Measurements from ENCODE around the gene PDE8A. TPM values are rescaled to one million over a fixed set of nuclear protein-coding genes. Genes with fewer than 3 reads are reported as not detected.

Gene PDE8A
- total RNA-seq, 5 donors from 2014 or later (not counting 1 experiment from before 2014, with no cell fraction given), result 21.5 to 33.7 (median 25.1) TPM

DNA sequence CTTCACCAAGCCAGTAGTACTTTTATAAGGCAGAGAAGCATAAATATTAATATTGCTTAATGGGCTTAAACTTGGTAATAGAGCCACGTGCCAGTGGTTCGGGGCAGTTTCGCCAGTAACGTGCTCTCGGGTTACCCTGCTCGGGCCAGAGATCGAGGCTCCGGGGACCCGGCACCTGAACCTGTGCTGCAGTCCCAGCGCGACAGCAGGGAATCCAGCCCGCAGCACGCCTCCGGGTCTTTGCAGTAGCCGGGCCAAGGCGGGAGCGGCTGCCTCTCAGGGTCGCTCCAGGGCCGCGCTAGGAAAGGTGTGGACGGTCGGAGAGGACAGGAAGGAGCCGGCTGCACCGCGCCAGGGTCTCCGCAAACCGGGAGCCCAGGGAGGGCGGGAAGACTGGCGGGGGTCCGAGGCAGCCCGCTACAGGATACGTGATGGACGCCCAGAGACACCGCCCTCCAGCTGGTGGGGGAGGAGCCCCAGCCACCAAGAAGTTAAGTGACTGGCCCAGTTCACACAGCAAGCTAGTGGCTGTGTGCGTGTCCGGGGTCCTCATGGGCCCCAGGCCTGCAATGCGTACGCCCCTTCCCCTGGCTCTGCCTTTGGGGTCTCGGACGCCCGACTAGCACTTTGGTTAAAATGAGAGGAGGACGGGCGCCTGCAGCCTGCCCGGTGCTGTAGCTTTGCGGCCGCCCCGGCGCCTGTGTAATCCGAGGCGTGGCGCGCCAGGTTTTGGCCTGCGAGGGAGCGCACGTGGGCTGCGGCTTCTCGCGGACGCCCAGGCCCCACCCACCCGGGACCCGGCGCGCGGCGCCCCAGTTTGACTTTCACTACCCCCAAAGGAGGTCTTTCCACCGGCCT, 1.2 kb upstream of the PDE8A start:
- ChIA-PET POLR2A (interaction anchor here (0.6 kb wide), 2 partner anchors 11 to 67 kb away, joined by 3 to 4 read pairs; no protein-coding TSS in a partner anchor), CTCF (interaction anchor here (0.6 to 2.0 kb wide), 6 partner anchors 22 to 351 kb away, joined by 3 to 9 read pairs (median 6); no protein-coding TSS in a partner anchor)
- peak overlapping the region; percentile 91 to 92 (median 91) for H3K4me3 Mint-ChIP-seq
- Histone ChIP-seq H3K9me3 (no peaks in the 10 kb centered on the region), H3K4me3 (ENCODE audit: control insufficient read depth in 1 of 2, extremely low read depth in 1 of 2, low read length in 1 of 2) (peak overlapping the region; percentile 92 to 100), H3K27me3 (replicated peaks in 1 of 2; ENCODE audit: control insufficient read depth in 2 of 2, extremely low read depth in 1 of 2, insufficient read depth in 2 of 2, low read length in 1 of 2) (peaks cover 0 to 7% of the 10 kb centered on the region in 2 experiments), H3K4me1 (ENCODE audit: control insufficient read depth in 1 of 2, extremely low read depth in 1 of 2, insufficient read depth in 2 of 2, low read length in 2 of 2) (peaks cover 5 to 27% of the 10 kb centered on the region in 2 experiments), H3K27ac (ENCODE audit: low read length) (peak overlapping the region; percentile 97), H3K36me3 (ENCODE audit: control insufficient read depth in 2 of 2, extremely low read depth in 1 of 2, insufficient read depth in 1 of 2, low read length in 1 of 2) (no peaks in the 10 kb centered on the region)
- H3K27me3 Mint-ChIP-seq, result no peaks in the 10 kb centered on the region
- no peaks in the 10 kb centered on the region for H3K9me3 Mint-ChIP-seq
- ATAC-seq (replicated peaks in 1 of 4), result peak; percentile 66 to 74 (median 70)
- peak overlapping the region; percentile 95 to 97 for H3K27ac Mint-ChIP-seq
- peaks cover 36 to 40% (median 38%) of the 10 kb centered on the region in 3 donors for H3K4me1 Mint-ChIP-seq
- H3K36me3 Mint-ChIP-seq, result no peaks in the 10 kb centered on the region
- DNase-seq, result peak; percentile 77 to 92 (median 86)
- under 1% methylated on average over 48 of the region's 66 CpGs for WGBS (ENCODE audit: insufficient coverage)

DNA sequence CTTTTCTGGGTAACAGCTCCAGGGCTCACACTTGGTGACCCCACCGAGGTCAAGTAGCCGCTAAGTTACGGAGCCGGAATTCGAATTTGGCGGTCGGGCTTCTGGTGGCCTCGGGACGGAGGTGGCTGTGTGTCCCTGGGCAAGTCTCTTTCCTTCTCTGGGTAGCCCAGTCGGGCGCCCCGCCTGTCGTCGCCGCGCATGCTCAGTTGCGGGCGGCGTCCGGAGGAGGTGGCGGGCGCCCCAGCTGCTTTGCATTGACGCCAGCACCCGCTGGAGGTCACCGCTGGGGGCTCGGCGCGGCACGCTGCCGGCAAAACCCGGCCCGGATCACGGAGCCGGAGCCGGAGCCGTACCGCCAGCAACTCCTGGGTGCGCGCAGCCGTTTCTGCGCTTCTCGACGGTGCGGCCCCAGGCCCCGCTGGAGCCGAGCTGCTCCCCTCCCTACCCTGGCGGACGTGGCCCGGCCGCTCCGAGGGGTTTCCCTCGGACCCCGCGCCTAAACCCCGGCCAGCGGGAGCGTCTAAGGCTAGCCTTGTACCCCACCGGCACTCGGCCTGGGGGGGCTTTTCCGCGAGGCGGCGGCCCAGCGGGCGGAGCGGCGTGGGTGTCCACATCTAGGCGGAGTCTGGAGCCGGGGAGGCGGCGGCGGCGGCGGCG, 474 bp upstream of the PDE8A start:
- Histone ChIP-seq H3K27ac (ENCODE audit: low read length) (peak overlapping the region; percentile 97), H3K27me3 (replicated peaks in 1 of 2; ENCODE audit: control insufficient read depth in 2 of 2, extremely low read depth in 1 of 2, insufficient read depth in 2 of 2, low read length in 1 of 2) (peaks cover 0 to under 1% of the 10 kb centered on the region in 2 experiments), H3K9me3 (no peaks in the 10 kb centered on the region), H3K4me3 (ENCODE audit: control insufficient read depth in 1 of 2, extremely low read depth in 1 of 2, low read length in 1 of 2) (peak overlapping the region; percentile 92 to 100), H3K36me3 (ENCODE audit: control insufficient read depth in 2 of 2, extremely low read depth in 1 of 2, insufficient read depth in 1 of 2, low read length in 1 of 2) (no peaks in the 10 kb centered on the region), H3K4me1 (ENCODE audit: control insufficient read depth in 1 of 2, extremely low read depth in 1 of 2, insufficient read depth in 2 of 2, low read length in 2 of 2) (peaks cover 5 to 27% of the 10 kb centered on the region in 2 experiments)
- Mint-ChIP-seq H3K36me3 (no peaks in the 10 kb centered on the region), H3K4me1 (peaks cover 41 to 44% (median 42%) of the 10 kb centered on the region in 3 donors), H3K27me3 (no peaks in the 10 kb centered on the region), H3K9me3 (no peaks in the 10 kb centered on the region), H3K27ac (peak overlapping the region; percentile 95 to 97), H3K4me3 (peak overlapping the region; percentile 91 to 92 (median 91))
- WGBS (ENCODE audit: insufficient coverage), result under 1% methylated on average over 70 of the region's 75 CpGs
- ChIA-PET POLR2A (interaction anchor here in 1 of 2 donors (0.6 kb wide), 2 partner anchors 68 to 166 kb away, joined by 3 to 4 read pairs; no protein-coding TSS in a partner anchor), CTCF (interaction anchor here (0.6 to 2.0 kb wide), 5 partner anchors 22 to 326 kb away, joined by 3 to 7 read pairs (median 5); no protein-coding TSS in a partner anchor)
- peak; percentile 75 to 81 (median 78) for ATAC-seq (replicated peaks in 1 of 4)
- DNase-seq, result peak; percentile 91 to 98 (median 95)

GRCh38 chr15:84982301-84982920, 755 bp downstream of the PDE8A start:
- H3K36me3 Mint-ChIP-seq, result no peaks in the 10 kb centered on the region
- ATAC-seq (replicated peaks in 1 of 4) (peak in 1 of 4 experiments; percentile 4), DNase-seq (peak; percentile 28 to 77 (median 53))
- ChIA-PET CTCF (no interaction called here), POLR2A (no interaction called here)
- H3K4me3 Mint-ChIP-seq, result peak overlapping the region; percentile 92 to 96 (median 95)
- H3K27ac Mint-ChIP-seq, result peak overlapping the region; percentile 95 to 97
- Histone ChIP-seq H3K27me3 (replicated peaks in 1 of 2; ENCODE audit: control insufficient read depth in 2 of 2, extremely low read depth in 1 of 2, insufficient read depth in 2 of 2, low read length in 1 of 2) (no peaks in the 10 kb centered on the region), H3K4me3 (ENCODE audit: control insufficient read depth in 1 of 2, extremely low read depth in 1 of 2, low read length in 1 of 2) (peak overlapping the region; percentile 92 to 100), H3K9me3 (no peaks in the 10 kb centered on the region), H3K27ac (ENCODE audit: low read length) (peak overlapping the region; percentile 82), H3K36me3 (ENCODE audit: control insufficient read depth in 2 of 2, extremely low read depth in 1 of 2, insufficient read depth in 1 of 2, low read length in 1 of 2) (no peaks in the 10 kb centered on the region), H3K4me1 (ENCODE audit: control insufficient read depth in 1 of 2, extremely low read depth in 1 of 2, insufficient read depth in 2 of 2, low read length in 2 of 2) (peaks cover 5 to 30% of the 10 kb centered on the region in 2 experiments)
- H3K4me1 Mint-ChIP-seq, result peaks cover 51 to 53% (median 51%) of the 10 kb centered on the region in 3 donors
- no peaks in the 10 kb centered on the region for H3K9me3 Mint-ChIP-seq
- 5% methylated on average over 40 of the region's 46 CpGs for WGBS (ENCODE audit: insufficient coverage)
- H3K27me3 Mint-ChIP-seq, result no peaks in the 10 kb centered on the region

DNA sequence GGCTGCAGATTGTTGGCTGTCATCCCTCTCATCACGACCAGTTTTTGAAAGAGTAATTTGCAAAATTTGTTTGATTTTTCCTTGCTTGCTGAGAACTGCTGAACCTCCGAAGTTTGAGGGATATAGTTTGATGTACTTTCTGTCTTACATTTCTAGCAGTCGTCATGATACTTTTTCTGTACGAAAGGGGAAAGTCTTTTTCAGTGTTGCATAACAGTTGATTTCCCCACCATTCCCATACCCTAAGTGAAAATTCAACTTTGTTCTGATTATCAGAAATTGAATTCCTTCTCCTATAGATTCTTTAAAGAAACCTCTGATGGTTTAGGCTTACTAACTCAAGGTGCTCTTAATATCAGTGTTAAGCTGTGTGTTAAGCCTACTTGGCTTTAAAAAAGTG, 1.6 kb downstream of the PDE8A start:
- CTCF ChIA-PET, result no interaction called here
- H3K27me3 ChIP-seq (replicated peaks in 1 of 2; ENCODE audit: control insufficient read depth in 2 of 2, extremely low read depth in 1 of 2, insufficient read depth in 2 of 2, low read length in 1 of 2), result no peaks in the 10 kb centered on the region
- H3K27ac ChIP-seq (ENCODE audit: low read length), result peak overlapping the region; percentile 82
- DNase-seq, result no peak
- H3K36me3 Mint-ChIP-seq, result no peaks in the 10 kb centered on the region
- no peaks in the 10 kb centered on the region for H3K36me3 ChIP-seq (ENCODE audit: control insufficient read depth in 2 of 2, extremely low read depth in 1 of 2, insufficient read depth in 1 of 2, low read length in 1 of 2)
- peak overlapping the region in 1 of 2 donors; percentile 100 for H3K4me3 ChIP-seq (ENCODE audit: control insufficient read depth in 1 of 2, extremely low read depth in 1 of 2, low read length in 1 of 2)
- POLR2A ChIA-PET, result interaction anchor here in 1 of 2 donors (0.5 kb wide), 1 partner anchor 81 kb away, joined by 6 read pairs; no protein-coding TSS in a partner anchor
- peak overlapping the region; percentile 92 to 96 (median 95) for H3K4me3 Mint-ChIP-seq
- H3K4me1 ChIP-seq (ENCODE audit: control insufficient read depth in 1 of 2, extremely low read depth in 1 of 2, insufficient read depth in 2 of 2, low read length in 2 of 2), result peaks cover 11 to 36% of the 10 kb centered on the region in 2 experiments
- no peak for ATAC-seq (replicated peaks in 1 of 4)
- no peaks in the 10 kb centered on the region for H3K27me3 Mint-ChIP-seq
- no peaks in the 10 kb centered on the region for H3K9me3 Mint-ChIP-seq
- no peaks in the 10 kb centered on the region for H3K9me3 ChIP-seq
- peaks cover 56 to 57% (median 56%) of the 10 kb centered on the region in 3 donors for H3K4me1 Mint-ChIP-seq
- WGBS (ENCODE audit: insufficient coverage), result no CpG with 5 or more reads among the region's 4 CpGs
- H3K27ac Mint-ChIP-seq, result peak overlapping the region; percentile 95 to 97

DNA sequence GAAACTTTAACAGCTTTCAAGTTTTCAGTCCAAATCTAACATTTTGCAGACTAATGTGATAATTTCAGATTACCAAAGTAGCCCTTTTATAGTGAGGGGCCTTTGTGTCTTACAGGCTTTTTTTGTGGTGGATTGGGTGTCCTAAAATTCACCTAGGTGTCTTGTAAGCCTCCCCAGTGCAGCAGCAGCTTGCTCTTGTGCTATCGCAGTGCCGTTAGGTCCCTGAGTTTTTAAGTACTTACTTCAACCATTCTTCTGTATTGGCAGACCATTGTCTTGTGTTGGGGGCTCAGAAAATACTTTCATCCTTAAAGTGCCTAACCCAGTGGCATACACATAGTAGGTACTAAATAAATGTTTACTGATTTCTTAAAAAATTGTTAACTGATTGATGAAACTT, 2.1 kb downstream of the PDE8A start:
- Mint-ChIP-seq H3K36me3 (no peaks in the 10 kb centered on the region), H3K4me1 (peaks cover 60 to 62% (median 60%) of the 10 kb centered on the region in 3 donors), H3K27me3 (no peaks in the 10 kb centered on the region), H3K27ac (peak overlapping the region; percentile 95 to 97), H3K9me3 (no peaks in the 10 kb centered on the region), H3K4me3 (peak overlapping the region; percentile 92 to 96 (median 95))
- CTCF ChIA-PET, result no interaction called here
- no peaks in the 10 kb centered on the region for H3K36me3 ChIP-seq (ENCODE audit: control insufficient read depth in 2 of 2, extremely low read depth in 1 of 2, insufficient read depth in 1 of 2, low read length in 1 of 2)
- WGBS (ENCODE audit: insufficient coverage), result no CpG with 5 or more reads among the region's 2 CpGs
- no peaks in the 10 kb centered on the region for H3K27me3 ChIP-seq (replicated peaks in 1 of 2; ENCODE audit: control insufficient read depth in 2 of 2, extremely low read depth in 1 of 2, insufficient read depth in 2 of 2, low read length in 1 of 2)
- ATAC-seq (replicated peaks in 1 of 4) (no peak), DNase-seq (peak in 1 of 35 experiments; percentile 22)
- POLR2A ChIA-PET, result interaction anchor here in 1 of 2 donors (0.5 kb wide), 1 partner anchor 81 kb away, joined by 6 read pairs; no protein-coding TSS in a partner anchor
- H3K4me3 ChIP-seq (ENCODE audit: control insufficient read depth in 1 of 2, extremely low read depth in 1 of 2, low read length in 1 of 2), result no peak overlapping the region
- peaks cover 14 to 40% of the 10 kb centered on the region in 2 experiments for H3K4me1 ChIP-seq (ENCODE audit: control insufficient read depth in 1 of 2, extremely low read depth in 1 of 2, insufficient read depth in 2 of 2, low read length in 2 of 2)
- H3K27ac ChIP-seq (ENCODE audit: low read length), result peak overlapping the region; percentile 82
- H3K9me3 ChIP-seq, result no peaks in the 10 kb centered on the region

Measured in T-cell (primary cell).